ENCODE data around the gene PAX6.

GRCh38 chr11:31817621-31818424, 6.7 kb upstream of the PAX6 start:
- no peak for TF ChIP-seq FOXK2 (IDR thresholded peaks at IDR 0.05)
- no peak for TF ChIP-seq TARDBP (IDR thresholded peaks at IDR 0.05)
- TF ChIP-seq SP1 (IDR thresholded peaks at IDR 0.05), result no peak
- no peak for TF ChIP-seq ARNT (IDR thresholded peaks at IDR 0.05)
